C4-2B (cell line): ENCODE results near the gene TBX10.

Source experiments
- H3K27ac ChIP-seq: fragments of 450-650 bp; 2 replicates; pipeline ENCODE4 v1.5.1; 2017
- CTCF ChIP-seq: fragments of 450-650 bp; conservative IDR thresholded peaks from 2 replicates; pipeline ENCODE4 v1.5.1; 2017; ENCODE audit warnings: mild to moderate bottlenecking
- ZFX ChIP-seq: fragments of 450-650 bp; IDR thresholded peaks from 2 replicates; pipeline ENCODE4 v1.6.1; 2017

TBX10 gene

GRCh38 chr11:67666676-67667489 is 27.3 kb upstream of the TBX10 start:
- H3K27ac ChIP-seq: no peak overlapping the region
- TF ChIP-seq CTCF: no peak

- TF ChIP-seq CTCF: no peak
- TF ChIP-seq ZFX: no peak
- no peak overlapping the region for H3K27ac ChIP-seq
These were observed 26.7 kb upstream of the TBX10 start for GRCh38 chr11:67666303-67666645.

- H3K27ac ChIP-seq: no peak overlapping the region
- no peak; the same call in 1 of the 2 replicates for TF ChIP-seq CTCF
- no peak for TF ChIP-seq ZFX
These were observed 26.2 kb upstream of the TBX10 start for GRCh38 chr11:67665541-67666302.

- no peak overlapping the region for H3K27ac ChIP-seq
- TF ChIP-seq ZFX: no peak
- no peak for TF ChIP-seq CTCF
These were observed 25.4 kb upstream of the TBX10 start for GRCh38 chr11:67664696-67665540.

GRCh38 chr11:67664213-67664585 is 24.6 kb upstream of the TBX10 start:
- no peak overlapping the region for H3K27ac ChIP-seq

GRCh38 chr11:67663532-67664212 is 24.1 kb upstream of the TBX10 start:
- TF ChIP-seq CTCF (no peak), ZFX (no peak)
- H3K27ac ChIP-seq: no peak overlapping the region

More at GRCh38 chr11:67664213-67664585, 24.6 kb upstream of the TBX10 start:
- TF ChIP-seq CTCF (no peak), ZFX (no peak)
